H1 (cell line): ENCODE measurements around the gene SPRR4. TPM values are rescaled to one million over a fixed set of nuclear protein-coding genes. Genes with fewer than 3 reads are reported as not detected.

Experiments used
- CTCF ChIA-PET: fragments of 300-600 bp; sonication (Branson Sonifier 250); formaldehyde crosslinking; loops from one replicate; lab custom pipeline; 2021; ENCODE audit not compliant: partially characterized antibody; lab: Charles Lee
- POLR2A ChIA-PET: fragments of 300-600 bp; sonication (Branson Sonifier 250); formaldehyde crosslinking; loops from one replicate; lab custom pipeline; 2021; ENCODE audit warnings: inconsistent platforms; ENCODE audit not compliant: partially characterized antibody; lab: Charles Lee
- DNase-seq, 2 experiments: peaks; one replicate each; pipeline versions ENCODE4 v3.0.0 to v3.0.0-alpha.2; 2010 to 2022; ENCODE audit warnings: low spot score in 2 of 2, low read depth in 1 of 2, mixed read lengths in 1 of 2
- FAIRE-seq: peaks from 2 replicates; lab custom pipeline; 2011; peaks lifted over from hg19 to GRCh38; lab: Jason Lieb, UNC
- H2AFZ ChIP-seq: 2 replicates; pipeline ENCODE4 v1.8.1; 2012; ENCODE audit warnings: low read length, inconsistent platforms
- H2AK5ac ChIP-seq: 2 replicates; pipeline ENCODE4 v1.6.1; 2013; ENCODE audit warnings: low read depth, low read length
- H2BK120ac ChIP-seq: replicated peaks from 2 replicates; pipeline ENCODE3; 2013; ENCODE audit warnings: low read depth, low read length, inconsistent platforms
- H2BK12ac ChIP-seq: 2 replicates; pipeline ENCODE4 v1.6.1; 2013; ENCODE audit warnings: low read depth, low read length
- H2BK15ac ChIP-seq: 2 replicates; pipeline ENCODE4 v1.6.1; 2013; ENCODE audit warnings: low read length
- H2BK20ac ChIP-seq: 2 replicates; pipeline ENCODE4 v1.6.1; 2013; ENCODE audit warnings: low read length
- H2BK5ac ChIP-seq: 2 replicates; pipeline ENCODE4 v1.6.1; 2013; ENCODE audit warnings: low read depth, low read length
- H3K14ac ChIP-seq: 2 replicates; pipeline ENCODE4 v1.6.1; 2013; ENCODE audit warnings: inconsistent platforms; ENCODE audit not compliant: insufficient read length
- H3K18ac ChIP-seq: 2 replicates; pipeline ENCODE4 v1.6.1; 2013; ENCODE audit warnings: low read length; ENCODE audit errors: extremely low read depth
- H3K23ac ChIP-seq: 2 replicates; pipeline ENCODE4 v1.6.1; 2013; ENCODE audit warnings: inconsistent platforms; ENCODE audit not compliant: insufficient read length
- H3K23me2 ChIP-seq: 2 replicates; pipeline ENCODE4 v1.6.1; 2013; ENCODE audit warnings: low read depth, low read length
- H3K27ac ChIP-seq: 2 replicates; pipeline ENCODE4 v1.6.1; 2011; ENCODE audit warnings: low read depth, low read length, inconsistent platforms
- H3K27me3 ChIP-seq, 4 experiments: replicated peaks in 1 of 4; 1 replicate in 1 of 4; 2 replicates in 3 of 4; pipeline versions ENCODE4 v1.6.1 to v1.8.1; 2011 to 2013; ENCODE audit warnings: low read length in 3 of 4, mild to moderate bottlenecking in 3 of 4, inconsistent platforms in 2 of 4, mixed read lengths in 2 of 4, moderate library complexity in 1 of 4; ENCODE audit not compliant: control insufficient read depth in 3 of 4, insufficient read depth in 3 of 4; ENCODE audit errors: extremely low read depth in 1 of 4
- H3K36me3 ChIP-seq, 4 experiments: 2 replicates each; pipeline versions ENCODE4 v1.6.1 to v1.8.1; 2011 to 2013; ENCODE audit warnings: mild to moderate bottlenecking in 4 of 4, low read length in 3 of 4, moderate library complexity in 2 of 4, control low read depth in 1 of 4, inconsistent platforms in 1 of 4; ENCODE audit not compliant: insufficient read depth in 4 of 4, control insufficient read depth in 2 of 4
- H3K4ac ChIP-seq: replicated peaks from 2 replicates; pipeline ENCODE3; 2013; ENCODE audit warnings: low read length, low read depth, mixed read lengths, inconsistent platforms; ENCODE audit not compliant: insufficient read length
- H3K4me1 ChIP-seq, 4 experiments: replicated peaks in 1 of 4; 1 replicate in 1 of 4; 2 replicates in 3 of 4; pipeline versions ENCODE4 v1.6.1 to v1.8.1; 2011 to 2013; ENCODE audit warnings: low read length in 3 of 4, inconsistent platforms in 2 of 4, mixed read lengths in 1 of 4; ENCODE audit not compliant: insufficient read depth in 4 of 4, control insufficient read depth in 3 of 4
- H3K4me2 ChIP-seq, 2 experiments: 2 replicates each; pipeline versions ENCODE4 v1.6.1 to v1.8.1; 2011 to 2013; ENCODE audit warnings: low read depth in 2 of 2, low read length in 2 of 2, control low read depth in 1 of 2, inconsistent platforms in 1 of 2, mild to moderate bottlenecking in 1 of 2; ENCODE audit not compliant: insufficient read depth in 1 of 2
- H3K4me3 ChIP-seq, 4 experiments: fragments of 200-600, 300-600 bp in 1 of 4; sonication (generic), shearing (Covaris generic), sonication (Bioruptor Twin) in 1 of 4; 2 replicates each; pipeline versions ENCODE4 v1.5.1 to v1.8.1; 2011 to 2016; ENCODE audit warnings: low read length in 4 of 4, low read depth in 3 of 4, control low read depth in 2 of 4, inconsistent platforms in 2 of 4, mild to moderate bottlenecking in 2 of 4, mixed read lengths in 1 of 4, moderate library complexity in 1 of 4; ENCODE audit not compliant: insufficient read depth in 2 of 4; ENCODE audit errors: extremely low read depth in 1 of 4
- H3K56ac ChIP-seq: replicated peaks from 2 replicates; pipeline ENCODE3; 2013; ENCODE audit warnings: low read depth, mild to moderate bottlenecking, mixed read lengths, low read length, inconsistent platforms; ENCODE audit not compliant: insufficient read length
- H3K79me1 ChIP-seq: 2 replicates; pipeline ENCODE4 v1.6.1; 2013; ENCODE audit warnings: low read depth, low read length, control low read depth
- H3K79me2 ChIP-seq, 2 experiments: 2 replicates each; pipeline versions ENCODE4 v1.6.1 to v1.8.1; 2012 to 2013; ENCODE audit warnings: low read length in 2 of 2, mild to moderate bottlenecking in 2 of 2, inconsistent platforms in 1 of 2; ENCODE audit not compliant: insufficient read depth in 2 of 2, control insufficient read depth in 1 of 2
- H3K9ac ChIP-seq, 4 experiments: replicated peaks in 1 of 4; 1 replicate in 1 of 4; 2 replicates in 3 of 4; pipeline versions ENCODE4 v1.6.1 to v1.8.1; 2011 to 2013; ENCODE audit warnings: low read depth in 3 of 4, low read length in 3 of 4, control low read depth in 2 of 4, mild to moderate bottlenecking in 2 of 4, moderate library complexity in 2 of 4, inconsistent platforms in 1 of 4; ENCODE audit errors: extremely low read depth in 1 of 4
- H3K9me3 ChIP-seq, 2 experiments: 2 replicates each; pipeline versions ENCODE4 v1.6.1 to v1.8.1; 2012 to 2013; ENCODE audit warnings: mild to moderate bottlenecking in 2 of 2, moderate library complexity in 2 of 2, control low read depth in 1 of 2, inconsistent platforms in 1 of 2, low read depth in 1 of 2, low read length in 1 of 2, mixed read lengths in 1 of 2; ENCODE audit not compliant: insufficient read depth in 2 of 2
- H4K20me1 ChIP-seq, 2 experiments: replicated peaks in 1 of 2; 2 replicates each; pipeline versions ENCODE3 to v1.8.1; 2011 to 2013; ENCODE audit warnings: inconsistent platforms in 2 of 2, low read length in 2 of 2, mild to moderate bottlenecking in 1 of 2; ENCODE audit not compliant: insufficient read depth in 2 of 2, control insufficient read depth in 1 of 2
- H4K5ac ChIP-seq: 2 replicates; pipeline ENCODE4 v1.6.1; 2013; ENCODE audit warnings: low read length, low read depth, mixed read lengths, inconsistent platforms; ENCODE audit not compliant: insufficient read length
- H4K8ac ChIP-seq: 2 replicates; pipeline ENCODE4 v1.8.0; 2013; ENCODE audit warnings: mild to moderate bottlenecking, moderate library complexity, low read length, inconsistent platforms; ENCODE audit not compliant: insufficient read depth; ENCODE audit errors: extremely low read depth
- H4K91ac ChIP-seq: replicated peaks from 2 replicates; pipeline ENCODE3; 2013; ENCODE audit warnings: low read length, mixed read lengths, inconsistent platforms; ENCODE audit not compliant: insufficient read length
- BRCA1 ChIP-seq: IDR thresholded peaks from 2 replicates; pipeline ENCODE4 v1.6.1; 2012; ENCODE audit warnings: low read depth, low read length, improper control_type of control experiment
- CBX5 ChIP-seq: fragments of 300-800, 300-1000 bp; sonication (generic); IDR thresholded peaks from 2 replicates; pipeline ENCODE4 v1.7.1; 2016; ENCODE audit warnings: antibody characterized with exemption, low read length, low read depth
- CTCF ChIP-seq, 3 experiments: IDR thresholded peaks; 1 replicate in 2 of 3; 2 replicates in 1 of 3; pipeline versions ENCODE4 v1.5.1 to v1.6.1; 2011; ENCODE audit warnings: low read length in 3 of 3, mild to moderate bottlenecking in 3 of 3, inconsistent platforms in 2 of 3, low read depth in 1 of 3, moderate library complexity in 1 of 3; ENCODE audit not compliant: insufficient read depth in 1 of 3; ENCODE audit errors: control extremely low read depth in 1 of 3
- EZH2 ChIP-seq: fragments of 200-600 bp; sonication (generic); IDR thresholded peaks from 2 replicates; pipeline ENCODE4 v1.7.1; 2012; ENCODE audit warnings: low read depth, mild to moderate bottlenecking, moderate library complexity, low read length, inconsistent platforms; ENCODE audit not compliant: severe bottlenecking
- NANOG ChIP-seq: IDR thresholded peaks from 2 replicates; pipeline ENCODE4 v1.6.1; 2011; ENCODE audit warnings: low read length, low read depth, mild to moderate bottlenecking, inconsistent platforms; ENCODE audit not compliant: insufficient read depth, poor library complexity, severe bottlenecking
- PHF8 ChIP-seq: fragments of 200-600 bp; sonication (generic); conservative IDR thresholded peaks from 2 replicates; pipeline ENCODE4 v1.7.1; 2012; ENCODE audit warnings: low read depth, mild to moderate bottlenecking, inconsistent platforms, low read length, moderate library complexity
- SIRT6 ChIP-seq: IDR thresholded peaks from one replicate; pipeline ENCODE4 v1.7.1; 2012; ENCODE audit warnings: low read length, inconsistent platforms
- TAF7 ChIP-seq: optimal IDR thresholded peaks from 2 replicates; pipeline ENCODE3; 2011; ENCODE audit warnings: low read depth, mild to moderate bottlenecking, inconsistent platforms, low read length, moderate library complexity, borderline replicate concordance
- whole genome bisulfite sequencing, 2 experiments: shearing (Covaris generic) in 1 of 2; methylation state at CpG; one replicate each; pipeline versions ENCODE4 v1.1.6 to v1.1.7; 2013 to 2015; ENCODE audit warnings: low lambda C conversion rate in 2 of 2, mixed read lengths in 2 of 2, inconsistent platforms in 1 of 2, low coverage in 1 of 2, missing lambda C conversion rate in 1 of 2; ENCODE audit not compliant: insufficient replicate concordance in 2 of 2, insufficient coverage in 1 of 2, insufficient read length in 1 of 2; ENCODE audit errors: extremely low coverage in 1 of 2, missing lambda C conversion rate in 1 of 2; 5-methylcytosine and 5-hydroxymethylcytosine counted together
- polyA plus RNA-seq, 7 experiments: library from polyadenylated mRNA; depleted of rRNA in 3 of 7; stranded (reverse) in 5 of 7; unstranded in 2 of 7; fragments of >200 nt in 5 of 7; fragments of 200-250 nt in 2 of 7; gene quantifications; 1 replicate in 5 of 7; 2 replicates in 1 of 7; 4 replicates in 1 of 7; pipeline versions ENCODE4 v1.2.1 to v1.2.3, GENCODE V29; 2011 to 2013; ENCODE audit warnings: missing spikeins in 2 of 7, mixed read lengths in 2 of 7
- total RNA-seq: library from RNA; stranded (reverse); fragmentation: NEBNext Ultra II Directional; extraction: Animal tissue kit (Norgen Biotek cat#: 25700); gene quantifications from 2 replicates; pipeline ENCODE4 v1.2.1, GENCODE V29; 2021

SPRR4 gene
- total and polyA plus RNA-seq, 2 of the 8 experiments (the other 6 are each of a cell fraction or from before 2014, with no cell fraction given): not detected

DNA sequence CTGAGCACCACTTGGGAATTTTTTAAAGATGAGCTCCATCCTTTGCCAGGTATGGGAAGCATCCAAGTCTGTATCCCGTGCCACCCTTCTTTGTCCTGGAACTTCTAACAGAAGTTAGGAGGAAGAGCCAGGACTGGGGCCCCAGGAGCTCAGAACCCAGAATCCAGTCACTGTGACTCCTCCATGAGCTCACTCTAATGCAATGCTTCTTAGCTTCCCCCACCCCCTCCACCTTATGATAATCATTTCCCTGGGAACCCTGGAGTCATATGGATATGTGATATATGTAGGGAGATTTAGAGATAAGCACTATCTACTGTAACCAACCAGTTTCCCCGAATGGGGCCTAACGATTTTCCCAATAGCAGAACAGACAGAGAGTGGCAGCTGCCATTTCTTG is 24.2 kb upstream of the SPRR4 start:
- H2BK20ac ChIP-seq: no peak overlapping the region
- POLR2A ChIA-PET: no interaction called here
- H3K18ac ChIP-seq: no peak overlapping the region
- H3K27me3 ChIP-seq: no peaks in the 10 kb centered on the region
- CTCF ChIA-PET: interaction anchor here (2.8 kb wide), 1 partner anchor 246 kb away, joined by 11 read pairs; no protein-coding TSS in a partner anchor
- no peak overlapping the region for H3K56ac ChIP-seq
- H2AK5ac ChIP-seq: no peak overlapping the region
- no peak overlapping the region for H2BK120ac ChIP-seq
- no peak overlapping the region for H3K14ac ChIP-seq
- WGBS, 2 experiments: 91% methylated on average over 3 of the region's 3 CpGs; no CpG with 5 or more reads in 1 of the 2 experiments
- H2BK12ac ChIP-seq: no peak overlapping the region
- DNase-seq: no peak
- no peak overlapping the region for H4K8ac ChIP-seq
- no peaks in the 10 kb centered on the region for H3K9me3 ChIP-seq
- no peaks in the 10 kb centered on the region for H3K79me2 ChIP-seq
- no peaks in the 10 kb centered on the region for H3K79me1 ChIP-seq
- no peak overlapping the region for H3K27ac ChIP-seq
- no peak overlapping the region for H2BK15ac ChIP-seq
- H3K4ac ChIP-seq: no peak overlapping the region
- no peak overlapping the region for H2BK5ac ChIP-seq
- H3K4me3 ChIP-seq: no peak overlapping the region
- no peak overlapping the region for H3K9ac ChIP-seq
- H3K4me2 ChIP-seq: no peak overlapping the region
- no peaks in the 10 kb centered on the region for H4K20me1 ChIP-seq
- TF ChIP-seq TAF7 (no peak), SIRT6 (no peak), BRCA1 (no peak), PHF8 (no peak), NANOG (no peak), CBX5 (no peak), EZH2 (no peak), CTCF (IDR thresholded peaks at IDR 0.05; ENCODE audit: control extremely low read depth in 1 of 3, insufficient read depth in 1 of 3, low read depth in 1 of 3, low read length in 3 of 3) (no peak)
- TF ChIP-seq, all 59 proteins: peak for 0
- Histone ChIP-seq H2AFZ (no peak overlapping the region), H4K5ac (no peak overlapping the region), H3K23me2 (no peaks in the 10 kb centered on the region; the same call in 1 of the 2 replicates), H3K23ac (no peak overlapping the region), H3K4me1 (no peaks in the 10 kb centered on the region), H4K91ac (no peak overlapping the region), H3K36me3 (no peaks in the 10 kb centered on the region)
- FAIRE-seq: no peak
